Fibroblast of lung (primary cell): Measurements from ENCODE around the gene PRDM16. TPM values are rescaled to one million over a fixed set of nuclear protein-coding genes. Genes with fewer than 3 reads are reported as not detected.

ENCODE experiments used
- DNase-seq, 2 donors: peaks; one replicate each; pipeline versions ENCODE4 v3.0.0 to v3.0.0-alpha.2; 2010; ENCODE audit warnings: low read depth in 2 of 2
- H2AFZ ChIP-seq: 2 replicates; pipeline ENCODE4 v1.5.1; 2012; ENCODE audit warnings: low read length, control low read depth, inconsistent platforms
- H3K27ac ChIP-seq: 2 replicates; pipeline ENCODE4 v1.5.1; 2011; ENCODE audit warnings: low read length, control low read depth; ENCODE audit not compliant: insufficient read depth
- H3K27me3 ChIP-seq: 2 replicates; pipeline ENCODE4 v1.5.1; 2011; ENCODE audit warnings: mild to moderate bottlenecking, low read length; ENCODE audit not compliant: control insufficient read depth, insufficient read depth
- H3K36me3 ChIP-seq: 2 replicates; pipeline ENCODE4 v1.5.1; 2011; ENCODE audit warnings: low read length; ENCODE audit not compliant: control insufficient read depth, insufficient read depth
- H3K4me1 ChIP-seq: 2 replicates; pipeline ENCODE4 v1.5.1; 2011; ENCODE audit warnings: low read length; ENCODE audit not compliant: control insufficient read depth, insufficient read depth; ENCODE audit errors: extremely low read depth
- H3K4me2 ChIP-seq: 2 replicates; pipeline ENCODE4 v1.5.1; 2011; ENCODE audit warnings: low read length, control low read depth; ENCODE audit not compliant: insufficient read depth; ENCODE audit errors: extremely low read depth
- H3K4me3 ChIP-seq, 4 experiments: fragments of 200-600 bp in 1 of 4; sonication (generic) in 1 of 4; replicated peaks in 1 of 4; 2 replicates each; pipeline ENCODE4 v1.5.1; 2011 to 2016; ENCODE audit warnings: low read length in 4 of 4, low read depth in 3 of 4, mild to moderate bottlenecking in 3 of 4, control low read depth in 2 of 4, inconsistent platforms in 1 of 4, mixed read lengths in 1 of 4; ENCODE audit not compliant: insufficient read depth in 1 of 4; ENCODE audit errors: control extremely low read depth in 1 of 4
- H3K79me2 ChIP-seq: 2 replicates; pipeline ENCODE4 v1.5.1; 2012; ENCODE audit warnings: mild to moderate bottlenecking, low read length, inconsistent platforms; ENCODE audit not compliant: control insufficient read depth, insufficient read depth
- H3K9ac ChIP-seq: 2 replicates; pipeline ENCODE4 v1.5.1; 2011; ENCODE audit warnings: mild to moderate bottlenecking, low read length, control low read depth; ENCODE audit not compliant: insufficient read depth
- H3K9me3 ChIP-seq: 2 replicates; pipeline ENCODE4 v1.5.1; 2012; ENCODE audit warnings: low read depth, low read length; ENCODE audit not compliant: control insufficient read depth, insufficient read depth
- H4K20me1 ChIP-seq: 2 replicates; pipeline ENCODE4 v1.5.1; 2011; ENCODE audit warnings: low read length; ENCODE audit not compliant: control insufficient read depth, insufficient read depth; ENCODE audit errors: extremely low read depth
- EZH2 ChIP-seq: IDR thresholded peaks from 2 replicates; pipeline ENCODE4 v1.5.1; 2012; ENCODE audit warnings: low read length, control low read depth, mild to moderate bottlenecking; ENCODE audit errors: missing control alignments
- polyA plus RNA-seq, 2 donors: library from polyadenylated mRNA; depleted of rRNA in 1 of 2; stranded (reverse) in 1 of 2; unstranded in 1 of 2; fragments of >200 nt; gene quantifications; 2 replicates each; pipeline ENCODE4 v1.2.1, GENCODE V29; 2011 to 2012; ENCODE audit warnings: missing spikeins in 1 of 2
- total RNA-seq: library from RNA; depleted of rRNA; stranded (reverse); fragments of >200 nt; gene quantifications from 2 replicates; pipeline ENCODE4 v1.2.1, GENCODE V29; 2014
- TF ChIP-seq, protein P1 (sequence below), 2 donors: IDR thresholded peaks in 1 of 2; conservative IDR thresholded peaks in 1 of 2; 1 replicate in 1 of 2; 2 replicates in 1 of 2; pipeline ENCODE4 v1.5.1; 2011 to 2012; ENCODE audit warnings: low read length in 2 of 2, control low read depth in 1 of 2, inconsistent platforms in 1 of 2, low read depth in 1 of 2, mild to moderate bottlenecking in 1 of 2

The PRDM16 gene
- total and polyA plus RNA-seq, 2 donors (not counting 1 experiment from before 2014, with no cell fraction given): 0.30 to 1.8 TPM

DNA sequence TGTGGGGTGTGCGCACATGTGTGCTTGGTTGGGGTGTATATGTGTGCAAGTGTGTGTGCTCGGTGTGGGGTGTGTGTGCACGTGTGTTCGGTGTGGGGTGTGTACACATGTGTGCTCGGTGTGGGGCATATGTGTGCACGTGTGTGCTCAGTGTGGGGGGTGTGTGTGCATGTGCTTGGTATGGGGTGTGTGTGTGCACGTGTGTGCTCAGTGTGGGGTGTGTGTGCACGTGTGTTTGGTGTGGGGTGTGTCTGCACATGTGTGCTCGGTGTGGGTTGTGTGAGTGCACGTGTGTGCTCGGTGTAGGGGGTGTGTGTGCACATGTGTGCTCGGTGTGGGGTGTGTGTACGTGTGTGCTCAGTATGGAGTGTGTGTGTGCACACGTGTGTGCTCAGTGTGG lies 77.5 kb downstream of the PRDM16 start:
- no peak for TF ChIP-seq EZH2
- TF ChIP-seq, protein P1, sequence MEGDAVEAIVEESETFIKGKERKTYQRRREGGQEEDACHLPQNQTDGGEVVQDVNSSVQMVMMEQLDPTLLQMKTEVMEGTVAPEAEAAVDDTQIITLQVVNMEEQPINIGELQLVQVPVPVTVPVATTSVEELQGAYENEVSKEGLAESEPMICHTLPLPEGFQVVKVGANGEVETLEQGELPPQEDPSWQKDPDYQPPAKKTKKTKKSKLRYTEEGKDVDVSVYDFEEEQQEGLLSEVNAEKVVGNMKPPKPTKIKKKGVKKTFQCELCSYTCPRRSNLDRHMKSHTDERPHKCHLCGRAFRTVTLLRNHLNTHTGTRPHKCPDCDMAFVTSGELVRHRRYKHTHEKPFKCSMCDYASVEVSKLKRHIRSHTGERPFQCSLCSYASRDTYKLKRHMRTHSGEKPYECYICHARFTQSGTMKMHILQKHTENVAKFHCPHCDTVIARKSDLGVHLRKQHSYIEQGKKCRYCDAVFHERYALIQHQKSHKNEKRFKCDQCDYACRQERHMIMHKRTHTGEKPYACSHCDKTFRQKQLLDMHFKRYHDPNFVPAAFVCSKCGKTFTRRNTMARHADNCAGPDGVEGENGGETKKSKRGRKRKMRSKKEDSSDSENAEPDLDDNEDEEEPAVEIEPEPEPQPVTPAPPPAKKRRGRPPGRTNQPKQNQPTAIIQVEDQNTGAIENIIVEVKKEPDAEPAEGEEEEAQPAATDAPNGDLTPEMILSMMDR (conservative IDR thresholded peaks at IDR 0.05 in 1 of 2, IDR thresholded peaks at IDR 0.05 in 1 of 2; ENCODE audit: low read depth in 1 of 2, low read length in 2 of 2): no peak
- no peaks in the 10 kb centered on the region for H3K4me1 ChIP-seq
- no peaks in the 10 kb centered on the region for H3K79me2 ChIP-seq
- no peak for DNase-seq
- no peak overlapping the region for H3K4me2 ChIP-seq
- H3K36me3 ChIP-seq: no peaks in the 10 kb centered on the region
- H3K27ac ChIP-seq: no peak overlapping the region
- no peaks in the 10 kb centered on the region for H4K20me1 ChIP-seq
- no peaks in the 10 kb centered on the region for H3K9me3 ChIP-seq
- no peak overlapping the region for H3K9ac ChIP-seq
- H2AFZ ChIP-seq: no peak overlapping the region
- H3K4me3 ChIP-seq: no peak overlapping the region
- H3K27me3 ChIP-seq: no peaks in the 10 kb centered on the region

DNA sequence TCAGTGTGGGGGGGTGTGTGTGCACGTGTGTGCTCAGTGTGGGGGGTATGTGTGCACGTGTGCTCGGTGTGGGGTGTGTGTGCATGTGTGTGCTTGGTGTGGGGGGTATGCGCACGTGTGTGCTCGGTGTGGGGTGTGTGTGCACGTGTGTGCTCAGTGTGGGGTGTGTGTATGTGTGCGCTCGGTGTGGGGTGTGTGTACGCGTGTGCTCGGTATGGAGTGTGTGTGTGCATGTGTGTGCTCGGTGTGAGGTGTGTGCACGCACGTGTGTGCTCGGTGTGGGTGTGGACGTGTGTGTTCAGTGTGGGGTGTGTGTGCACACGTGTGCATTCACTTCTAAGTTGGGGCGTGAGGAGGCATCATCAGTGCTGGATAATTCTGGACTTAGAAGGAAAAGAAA lies 77.9 kb downstream of the PRDM16 start:
- H3K9me3 ChIP-seq: no peaks in the 10 kb centered on the region
- no peak for TF ChIP-seq EZH2
- TF ChIP-seq, protein P1 (conservative IDR thresholded peaks at IDR 0.05 in 1 of 2, IDR thresholded peaks at IDR 0.05 in 1 of 2; ENCODE audit: low read depth in 1 of 2, low read length in 2 of 2): no peak
- H3K9ac ChIP-seq: no peak overlapping the region
- DNase-seq: no peak
- no peaks in the 10 kb centered on the region for H3K4me1 ChIP-seq
- H3K4me2 ChIP-seq: no peak overlapping the region
- no peaks in the 10 kb centered on the region for H4K20me1 ChIP-seq
- no peak overlapping the region for H3K4me3 ChIP-seq
- no peaks in the 10 kb centered on the region for H3K79me2 ChIP-seq
- no peak overlapping the region for H2AFZ ChIP-seq
- no peak overlapping the region for H3K27ac ChIP-seq
- H3K27me3 ChIP-seq: no peaks in the 10 kb centered on the region
- H3K36me3 ChIP-seq: no peaks in the 10 kb centered on the region

DNA sequence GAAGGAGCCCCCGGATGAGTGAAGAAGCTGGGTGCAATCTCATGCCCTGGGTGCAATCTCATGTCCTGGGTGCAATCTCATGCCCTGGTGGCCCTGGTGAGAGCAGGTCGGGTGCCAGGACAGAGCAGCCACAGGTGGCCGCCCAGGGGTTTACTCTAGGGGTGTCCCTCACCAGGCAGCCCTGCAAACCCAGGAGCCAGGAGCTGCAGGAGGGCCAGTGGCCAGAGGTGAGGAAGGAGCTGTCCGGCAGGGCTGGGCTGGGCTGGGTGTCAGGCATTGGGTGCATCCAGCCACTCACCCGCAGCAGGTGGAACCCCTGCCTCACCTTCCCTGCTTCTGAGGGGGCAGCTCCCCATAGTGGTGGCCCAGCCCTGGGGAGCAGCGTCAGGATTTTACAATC lies 79.2 kb downstream of the PRDM16 start:
- Histone ChIP-seq H3K36me3 (no peaks in the 10 kb centered on the region), H3K27ac (no peak overlapping the region), H3K27me3 (no peaks in the 10 kb centered on the region), H3K4me1 (no peaks in the 10 kb centered on the region), H3K9ac (no peak overlapping the region), H3K79me2 (no peaks in the 10 kb centered on the region), H3K9me3 (no peaks in the 10 kb centered on the region), H3K4me2 (no peak overlapping the region), H3K4me3 (no peak overlapping the region), H2AFZ (no peak overlapping the region), H4K20me1 (no peaks in the 10 kb centered on the region)
- DNase-seq: no peak
- TF ChIP-seq EZH2: no peak
- TF ChIP-seq, protein P1 (conservative IDR thresholded peaks at IDR 0.05 in 1 of 2, IDR thresholded peaks at IDR 0.05 in 1 of 2; ENCODE audit: low read depth in 1 of 2, low read length in 2 of 2): no peak
